Fibroblast of skin of left biceps (primary cell): ENCODE data around the gene ZNF419.
"Not testable (repeated sequence)": the region's sequence is repeated elsewhere in the genome, so short reads cannot be mapped to it uniquely, and the experiment has no call there.

Source experiments
- DNase-seq, 2 experiments: peaks; one replicate each; pipeline ENCODE4 v3.0.0-alpha.2; 2013; ENCODE audit warnings: low read depth in 2 of 2

The ZNF419 gene

GRCh38 chr19:57487477-57488298 is at the start of gene ZNF419:
ZNF419 (plus strand) TSS chr19:57487750; CDS start chr19:57487951, 201 bp downstream.
- DNase-seq = peak; percentile 58 to 59

- DNase-seq = no peak
Measured at GRCh38 chr19:57437931-57438330, 49.6 kb upstream of the ZNF419 start.

- DNase-seq = no peak
Measured at GRCh38 chr19:57438925-57439324, 48.6 kb upstream of the ZNF419 start.

GRCh38 chr19:57441979-57442752 is 45.4 kb upstream of the ZNF419 start:
- no peak for DNase-seq

- no peak for DNase-seq
Measured at GRCh38 chr19:57443121-57443696, 44.3 kb upstream of the ZNF419 start.

GRCh38 chr19:57452307-57452706 is 35.2 kb upstream of the ZNF419 start:
- no peak for DNase-seq

GRCh38 chr19:57465680-57466381 is 21.7 kb upstream of the ZNF419 start:
- DNase-seq = no peak

- DNase-seq = no peak
Measured at GRCh38 chr19:57466489-57466888, 21.1 kb upstream of the ZNF419 start.

- DNase-seq = no peak
Measured at GRCh38 chr19:57473646-57474045, 13.9 kb upstream of the ZNF419 start.

- peak; percentile 76 to 79 for DNase-seq
Measured at GRCh38 chr19:57477191-57478008, 10.2 kb upstream of the ZNF419 start, which contains the start of gene ZNF772. ZNF772 (minus strand) TSS chr19:57477566; CDS start chr19:57477309, 257 bp downstream.

GRCh38 chr19:57488299-57488644 is 722 bp downstream of the ZNF419 start:
- not testable (repeated sequence) for DNase-seq

GRCh38 chr19:57499332-57499679 is 11.8 kb downstream of the ZNF419 start:
- DNase-seq = not testable (repeated sequence)

GRCh38 chr19:57499680-57500395 is 12.3 kb downstream of the ZNF419 start, which contains the start of gene ZNF773:
ZNF773 (plus strand) TSS chr19:57499938; CDS start chr19:57500081, 143 bp downstream.
- peak; percentile 83 to 84 for DNase-seq

- peak in 1 of 2 experiments; percentile 21 for DNase-seq
Measured at GRCh38 chr19:57500400-57500799, 12.8 kb downstream of the ZNF419 start.

- no peak for DNase-seq
Measured at GRCh38 chr19:57506163-57506562, 18.6 kb downstream of the ZNF419 start.

GRCh38 chr19:57511484-57511883 is 23.9 kb downstream of the ZNF419 start:
- no peak for DNase-seq

GRCh38 chr19:57512845-57513244 is 25.3 kb downstream of the ZNF419 start:
- DNase-seq = no peak

GRCh38 chr19:57515255-57515654 is 27.7 kb downstream of the ZNF419 start:
- no peak for DNase-seq

- not testable (repeated sequence) for DNase-seq
Measured at GRCh38 chr19:57518021-57518420, 30.5 kb downstream of the ZNF419 start.
